Ishikawa (cell line): ENCODE data around the gene LSAMP.

Experiments used
- CEBPB ChIP-seq: IDR thresholded peaks from 2 replicates; pipeline ENCODE4 v1.6.1; 2012
- EP300 ChIP-seq: IDR thresholded peaks from 2 replicates; pipeline ENCODE4 v1.6.1; 2012; ENCODE audit warnings: borderline replicate concordance
- RAD21 ChIP-seq: IDR thresholded peaks from 2 replicates; pipeline ENCODE4 v1.6.1; 2012; ENCODE audit warnings: low read depth
- TAF1 ChIP-seq: IDR thresholded peaks from 2 replicates; pipeline ENCODE4 v1.6.1; 2012; ENCODE audit warnings: low read depth, mild to moderate bottlenecking
- TEAD4 ChIP-seq: IDR thresholded peaks from 2 replicates; pipeline ENCODE4 v1.6.1; 2012
- YY1 ChIP-seq: IDR thresholded peaks from 2 replicates; pipeline ENCODE4 v1.6.1; 2012; ENCODE audit warnings: low read depth
- ZBTB7A ChIP-seq: IDR thresholded peaks from 2 replicates; pipeline ENCODE4 v1.6.1; 2012; ENCODE audit warnings: low read depth
- TF ChIP-seq, protein P1 (sequence below): IDR thresholded peaks from 2 replicates; pipeline ENCODE4 v1.6.1; 2012
- TF ChIP-seq, protein P2 (sequence below): IDR thresholded peaks from 2 replicates; pipeline ENCODE4 v1.6.1; 2012; ENCODE audit warnings: low read depth, mild to moderate bottlenecking
- TF ChIP-seq, protein P3 (sequence below): IDR thresholded peaks from 2 replicates; pipeline ENCODE4 v1.6.1; 2012

DNA sequence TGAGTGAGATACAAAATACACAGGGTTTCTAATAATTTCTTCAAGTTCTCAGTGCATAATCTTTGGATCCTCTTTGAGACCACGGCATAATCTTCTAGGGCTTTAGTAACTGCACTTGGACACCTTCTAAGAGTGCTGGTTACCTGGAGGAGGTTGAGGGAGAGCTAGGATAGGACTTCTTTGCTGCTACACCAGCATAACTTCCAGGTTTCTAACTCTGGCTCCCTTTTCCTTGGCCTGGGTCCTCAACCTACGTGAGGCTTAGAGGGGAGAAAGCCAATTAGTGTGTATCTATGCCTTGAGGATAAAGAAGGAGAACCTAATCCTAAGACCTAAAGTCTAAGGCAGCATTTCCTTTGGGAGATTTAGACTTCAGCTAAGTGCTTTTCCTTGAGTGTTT is 184.8 kb downstream of the LSAMP start:
- TF ChIP-seq, protein P1, sequence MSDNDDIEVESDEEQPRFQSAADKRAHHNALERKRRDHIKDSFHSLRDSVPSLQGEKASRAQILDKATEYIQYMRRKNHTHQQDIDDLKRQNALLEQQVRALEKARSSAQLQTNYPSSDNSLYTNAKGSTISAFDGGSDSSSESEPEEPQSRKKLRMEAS: no peak
- TF ChIP-seq ZBTB7A (no peak), RAD21 (no peak), TEAD4 (no peak), EP300 (no peak), YY1 (no peak), CEBPB (no peak), TAF1 (no peak)
- TF ChIP-seq, protein P2, sequence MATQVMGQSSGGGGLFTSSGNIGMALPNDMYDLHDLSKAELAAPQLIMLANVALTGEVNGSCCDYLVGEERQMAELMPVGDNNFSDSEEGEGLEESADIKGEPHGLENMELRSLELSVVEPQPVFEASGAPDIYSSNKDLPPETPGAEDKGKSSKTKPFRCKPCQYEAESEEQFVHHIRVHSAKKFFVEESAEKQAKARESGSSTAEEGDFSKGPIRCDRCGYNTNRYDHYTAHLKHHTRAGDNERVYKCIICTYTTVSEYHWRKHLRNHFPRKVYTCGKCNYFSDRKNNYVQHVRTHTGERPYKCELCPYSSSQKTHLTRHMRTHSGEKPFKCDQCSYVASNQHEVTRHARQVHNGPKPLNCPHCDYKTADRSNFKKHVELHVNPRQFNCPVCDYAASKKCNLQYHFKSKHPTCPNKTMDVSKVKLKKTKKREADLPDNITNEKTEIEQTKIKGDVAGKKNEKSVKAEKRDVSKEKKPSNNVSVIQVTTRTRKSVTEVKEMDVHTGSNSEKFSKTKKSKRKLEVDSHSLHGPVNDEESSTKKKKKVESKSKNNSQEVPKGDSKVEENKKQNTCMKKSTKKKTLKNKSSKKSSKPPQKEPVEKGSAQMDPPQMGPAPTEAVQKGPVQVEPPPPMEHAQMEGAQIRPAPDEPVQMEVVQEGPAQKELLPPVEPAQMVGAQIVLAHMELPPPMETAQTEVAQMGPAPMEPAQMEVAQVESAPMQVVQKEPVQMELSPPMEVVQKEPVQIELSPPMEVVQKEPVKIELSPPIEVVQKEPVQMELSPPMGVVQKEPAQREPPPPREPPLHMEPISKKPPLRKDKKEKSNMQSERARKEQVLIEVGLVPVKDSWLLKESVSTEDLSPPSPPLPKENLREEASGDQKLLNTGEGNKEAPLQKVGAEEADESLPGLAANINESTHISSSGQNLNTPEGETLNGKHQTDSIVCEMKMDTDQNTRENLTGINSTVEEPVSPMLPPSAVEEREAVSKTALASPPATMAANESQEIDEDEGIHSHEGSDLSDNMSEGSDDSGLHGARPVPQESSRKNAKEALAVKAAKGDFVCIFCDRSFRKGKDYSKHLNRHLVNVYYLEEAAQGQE: no peak
- TF ChIP-seq, protein P3, sequence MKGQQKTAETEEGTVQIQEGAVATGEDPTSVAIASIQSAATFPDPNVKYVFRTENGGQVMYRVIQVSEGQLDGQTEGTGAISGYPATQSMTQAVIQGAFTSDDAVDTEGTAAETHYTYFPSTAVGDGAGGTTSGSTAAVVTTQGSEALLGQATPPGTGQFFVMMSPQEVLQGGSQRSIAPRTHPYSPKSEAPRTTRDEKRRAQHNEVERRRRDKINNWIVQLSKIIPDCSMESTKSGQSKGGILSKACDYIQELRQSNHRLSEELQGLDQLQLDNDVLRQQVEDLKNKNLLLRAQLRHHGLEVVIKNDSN: no peak
